Activated CD8-positive, alpha-beta memory T cell treated with anti-CD3 and anti-CD28 coated beads, Interleukin-2, amount 10 ng/mL, durations not matched to agents 7 days and 5 days (primary cell): ENCODE measurements around the gene SLC9A3. TPM values are rescaled to one million over a fixed set of nuclear protein-coding genes. Genes with fewer than 3 reads are reported as not detected.
"Not testable (repeated sequence)": the region's sequence is repeated elsewhere in the genome, so short reads cannot be mapped to it uniquely, and the experiment has no call there.

Source experiments
- ATAC-seq: fragments of 150-1000 bp; cut with Tn5 transposase; one replicate; pipeline ENCODE4 v1.10.0; 2021; ENCODE audit warnings: moderate library complexity
- CTCF ChIA-PET: fragments of 350-600 bp; sonication (Branson Sonifier 250); formaldehyde crosslinking; loops from one replicate; lab custom pipeline; 2021; ENCODE audit warnings: antibody characterized with exemption; lab: Charles Lee
- DNase-seq: peaks from one replicate; pipeline ENCODE4 v3.0.0-alpha.2; 2020
- H3K27ac Mint-ChIP-seq: one replicate; pipeline ENCODE4 v1.8.0; 2021; ENCODE audit warnings: mild to moderate bottlenecking, mixed read lengths
- H3K27me3 Mint-ChIP-seq: one replicate; pipeline ENCODE4 v1.8.0; 2021; ENCODE audit warnings: mixed read lengths
- H3K36me3 Mint-ChIP-seq: one replicate; pipeline ENCODE4 v1.8.0; 2021; ENCODE audit warnings: mild to moderate bottlenecking, mixed read lengths
- H3K4me1 Mint-ChIP-seq: one replicate; pipeline ENCODE4 v1.8.0; 2021; ENCODE audit warnings: mixed read lengths
- H3K4me3 Mint-ChIP-seq: one replicate; pipeline ENCODE4 v1.8.0; 2021; ENCODE audit warnings: mild to moderate bottlenecking, moderate library complexity, mixed read lengths
- H3K9me3 Mint-ChIP-seq: one replicate; pipeline ENCODE4 v1.8.0; 2022; ENCODE audit warnings: low read depth, mixed read lengths
- total RNA-seq, 2 experiments: library from RNA; stranded (reverse); gene quantifications; one replicate each; pipeline ENCODE4 v1.2.3, GENCODE V29; 2021

SLC9A3 gene
- total RNA-seq, 2 experiments from 2014 or later, result 1.3 to 1.7 TPM

DNA sequence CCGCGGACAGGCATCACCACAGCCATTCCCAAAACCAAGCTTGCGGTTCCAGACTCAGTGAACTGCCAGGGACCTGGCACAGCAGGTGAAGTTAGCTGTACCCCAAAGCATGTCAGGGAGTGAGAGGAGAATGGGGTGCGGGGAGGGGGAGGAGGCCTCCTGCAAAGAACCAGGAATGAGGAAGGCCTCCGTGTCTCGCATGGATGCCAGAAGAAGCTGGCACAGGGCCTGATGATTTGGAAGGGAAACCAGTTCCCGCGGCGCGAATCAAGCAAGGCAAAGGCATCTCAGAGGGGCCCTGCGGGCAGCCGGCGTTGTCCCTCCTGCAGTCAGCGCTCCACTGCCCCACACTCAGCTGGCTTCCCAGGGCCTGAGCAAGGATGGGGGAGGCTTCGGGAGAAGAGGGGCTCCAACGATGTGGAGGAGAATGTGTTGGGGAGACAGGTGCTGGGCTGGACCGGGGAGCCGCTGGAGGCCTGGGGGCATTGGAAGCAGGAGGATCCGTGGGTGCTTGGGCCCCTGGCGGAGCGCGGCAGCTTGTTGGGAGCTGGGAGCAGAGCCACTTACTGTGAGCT is 14.6 kb downstream of the SLC9A3 start:
- H3K27me3 Mint-ChIP-seq, result no peaks in the 10 kb centered on the region
- no peaks in the 10 kb centered on the region for H3K9me3 Mint-ChIP-seq
- CTCF ChIA-PET, result no interaction called here
- no peaks in the 10 kb centered on the region for H3K4me1 Mint-ChIP-seq
- DNase-seq (no peak), ATAC-seq (no peak)
- no peak overlapping the region for H3K27ac Mint-ChIP-seq
- H3K36me3 Mint-ChIP-seq, result no peaks in the 10 kb centered on the region
- H3K4me3 Mint-ChIP-seq, result no peak overlapping the region

DNA sequence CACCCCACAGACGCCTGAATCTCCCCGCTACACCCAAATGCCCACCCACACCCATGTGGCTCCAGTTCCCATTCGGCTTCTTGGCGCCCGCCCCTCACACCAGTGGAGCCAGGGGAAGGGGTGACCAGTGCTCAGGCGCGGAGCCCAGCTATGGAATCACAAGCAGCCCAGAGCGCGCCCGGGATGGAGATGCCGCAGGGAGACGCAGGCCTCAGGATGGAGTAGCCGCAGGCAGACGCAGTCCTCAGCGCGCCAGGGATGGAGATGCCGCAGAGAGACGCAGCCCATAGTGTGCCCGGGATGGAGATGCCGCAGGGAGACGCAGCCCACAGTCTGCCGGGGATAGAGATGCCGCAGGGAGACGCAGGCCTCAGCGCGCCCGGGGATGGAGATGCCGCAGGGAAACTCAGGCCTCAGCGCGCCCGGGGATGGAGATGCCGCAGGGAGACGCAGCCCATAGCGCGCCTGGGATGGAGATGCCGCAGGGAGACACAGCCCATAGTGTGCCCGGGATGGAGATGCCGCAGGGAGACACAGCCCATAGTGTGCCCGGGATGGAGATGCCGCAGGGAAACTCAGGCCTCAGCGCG is 16.2 kb downstream of the SLC9A3 start:
- H3K4me1 Mint-ChIP-seq, CTCF ChIA-PET: not testable (repeated sequence)

DNA sequence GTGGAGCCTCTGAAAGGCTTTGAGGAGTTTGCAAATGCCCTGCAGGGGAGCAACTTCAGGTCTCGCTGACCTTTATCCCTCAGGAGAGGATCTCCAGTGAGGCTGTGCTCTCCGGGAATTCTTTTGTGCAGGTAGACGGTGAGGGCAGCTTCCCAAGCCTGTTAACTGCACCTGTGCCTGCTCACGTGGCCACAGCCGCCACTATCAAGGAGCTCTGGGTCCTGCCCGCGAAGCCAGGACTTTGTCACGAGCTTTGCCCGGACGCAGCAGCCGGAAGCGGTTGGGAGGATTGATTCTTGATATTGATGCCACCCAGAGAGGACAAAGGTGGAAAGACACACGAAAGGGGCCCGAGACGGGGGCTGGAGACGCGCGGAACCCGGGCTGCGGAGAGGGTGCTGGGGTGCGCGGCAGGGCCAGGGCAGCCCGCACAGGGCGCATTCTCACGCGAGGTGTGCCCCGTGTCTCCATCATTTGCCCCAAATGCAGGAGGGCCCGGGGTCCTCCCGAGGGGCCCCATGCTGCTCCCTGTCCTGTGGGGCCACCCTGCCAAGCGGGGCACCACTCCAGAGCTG is 18.2 kb downstream of the SLC9A3 start:
- no peaks in the 10 kb centered on the region for H3K4me1 Mint-ChIP-seq
- DNase-seq (no peak), ATAC-seq (no peak)
- no peaks in the 10 kb centered on the region for H3K9me3 Mint-ChIP-seq
- no peak overlapping the region for H3K27ac Mint-ChIP-seq
- CTCF ChIA-PET, result no interaction called here
- no peaks in the 10 kb centered on the region for H3K36me3 Mint-ChIP-seq
- H3K4me3 Mint-ChIP-seq, result no peak overlapping the region
- peaks cover 11% of the 10 kb centered on the region for H3K27me3 Mint-ChIP-seq

More for the DNA sequence above, 16.2 kb downstream of the SLC9A3 start:
- H3K27me3 Mint-ChIP-seq, H3K36me3 Mint-ChIP-seq, H3K4me3 Mint-ChIP-seq, H3K9me3 Mint-ChIP-seq, ATAC-seq, H3K27ac Mint-ChIP-seq, DNase-seq: not testable (repeated sequence)

DNA sequence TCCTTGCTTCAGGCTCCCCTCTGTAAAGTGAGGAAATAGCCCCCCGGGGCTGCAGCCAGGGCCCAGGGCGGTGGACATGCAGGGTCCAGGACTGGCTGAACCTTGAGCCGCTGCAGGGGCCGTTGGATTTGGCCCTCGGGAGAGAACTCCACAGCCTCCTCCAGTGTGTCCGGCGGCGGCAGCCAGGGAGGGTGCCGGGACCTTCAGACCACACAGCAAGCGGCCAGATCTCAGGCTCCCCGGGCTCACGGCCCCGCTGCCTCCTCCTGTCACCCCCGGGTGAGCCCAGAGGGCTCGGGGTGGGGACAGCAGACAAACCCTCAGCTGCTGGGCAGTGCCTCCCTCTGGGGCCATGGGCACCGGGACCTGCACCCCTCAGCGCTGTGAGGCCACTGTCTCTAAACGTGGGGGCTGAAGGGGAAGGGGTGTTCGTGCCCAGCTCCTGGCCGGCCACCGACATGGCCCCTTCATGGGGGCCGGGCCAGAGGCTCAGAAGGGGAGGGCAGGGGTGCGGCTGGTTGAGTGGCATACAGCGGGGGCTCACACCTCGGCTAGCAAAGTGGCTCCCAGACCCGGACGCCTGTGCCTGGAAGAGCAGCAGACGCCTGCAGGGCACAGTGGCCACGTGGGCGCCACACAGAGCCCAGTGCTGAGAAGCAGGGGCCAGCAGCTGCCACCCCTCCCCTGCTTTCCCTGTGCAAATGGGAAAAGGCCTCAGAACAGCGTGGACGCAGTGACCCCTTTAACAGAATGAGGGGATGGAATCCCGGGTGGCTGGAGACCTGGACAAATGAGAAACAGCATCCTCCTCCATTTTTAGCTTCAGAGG is 19.7 kb downstream of the SLC9A3 start:
- Mint-ChIP-seq H3K4me3 (no peak overlapping the region), H3K27me3 (peaks cover 11% of the 10 kb centered on the region), H3K4me1 (no peaks in the 10 kb centered on the region), H3K36me3 (no peaks in the 10 kb centered on the region), H3K9me3 (no peaks in the 10 kb centered on the region), H3K27ac (no peak overlapping the region)
- ATAC-seq (no peak), DNase-seq (no peak)
- CTCF ChIA-PET, result no interaction called here

DNA sequence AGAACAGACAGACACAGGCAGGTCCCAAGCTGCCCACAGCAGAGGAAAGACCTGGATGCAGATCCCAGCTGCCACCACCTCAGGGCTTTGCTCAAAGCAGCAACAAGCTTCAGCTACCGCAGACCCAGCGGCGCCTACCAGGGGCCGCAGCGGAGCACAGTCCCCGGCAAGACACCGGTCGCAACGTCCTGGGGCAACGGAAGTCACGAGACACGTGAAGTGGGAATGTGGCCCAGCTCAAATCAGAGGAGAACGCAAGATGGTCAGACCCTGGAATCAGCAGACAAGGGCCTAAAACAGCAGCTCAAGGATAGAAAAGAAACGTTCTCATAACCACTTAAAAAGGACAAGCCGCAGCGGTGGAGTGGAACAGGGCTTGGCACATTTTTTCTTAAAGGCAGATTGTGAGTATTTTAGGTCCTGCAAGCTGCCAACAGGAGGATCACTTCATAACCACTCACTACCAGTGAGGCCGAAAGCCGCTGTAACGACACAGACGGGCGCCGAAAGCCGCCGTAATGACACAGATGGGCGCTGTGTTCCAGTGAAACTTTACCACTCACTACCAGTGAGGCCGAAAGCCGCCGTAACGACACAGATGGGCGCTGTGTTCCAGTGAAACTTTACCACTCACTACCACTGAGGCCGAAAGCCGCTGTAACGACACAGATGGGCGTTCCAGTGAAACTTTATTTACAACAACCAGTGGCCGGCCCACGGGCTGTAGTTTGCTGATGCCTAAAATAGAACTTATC is 21.7 kb downstream of the SLC9A3 start:
- H3K27me3 Mint-ChIP-seq, result peaks cover 11% of the 10 kb centered on the region
- DNase-seq (no peak), ATAC-seq (no peak)
- H3K4me1 Mint-ChIP-seq, result no peaks in the 10 kb centered on the region
- H3K36me3 Mint-ChIP-seq, result no peaks in the 10 kb centered on the region
- no peak overlapping the region for H3K27ac Mint-ChIP-seq
- H3K9me3 Mint-ChIP-seq, result no peaks in the 10 kb centered on the region
- H3K4me3 Mint-ChIP-seq, result no peak overlapping the region
- CTCF ChIA-PET, result no interaction called here

DNA sequence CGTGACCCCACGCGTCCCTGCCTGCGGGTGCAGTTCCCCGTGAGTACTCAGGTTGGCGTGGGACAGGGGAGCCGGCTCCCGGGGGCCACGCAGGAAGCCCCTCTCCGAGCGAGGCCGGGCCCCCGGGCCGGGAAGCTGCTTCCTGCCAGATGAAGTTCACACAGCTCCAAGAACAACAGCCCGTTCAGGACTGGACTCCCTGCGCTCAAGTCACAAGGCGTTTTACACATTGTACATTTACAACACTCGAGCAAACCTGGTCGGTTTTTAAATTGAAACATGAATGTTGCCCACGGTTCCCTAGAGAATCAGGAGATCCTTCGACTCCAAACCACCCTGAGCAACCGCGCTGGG is 22.4 kb downstream of the SLC9A3 start:
- H3K27me3 Mint-ChIP-seq, result peaks cover 11% of the 10 kb centered on the region
- ATAC-seq, result no peak
- H3K9me3 Mint-ChIP-seq, result no peaks in the 10 kb centered on the region
- H3K36me3 Mint-ChIP-seq, result no peaks in the 10 kb centered on the region
- DNase-seq, result no peak
- no peak overlapping the region for H3K4me3 Mint-ChIP-seq
- CTCF ChIA-PET, result no interaction called here
- no peaks in the 10 kb centered on the region for H3K4me1 Mint-ChIP-seq
- no peak overlapping the region for H3K27ac Mint-ChIP-seq

DNA sequence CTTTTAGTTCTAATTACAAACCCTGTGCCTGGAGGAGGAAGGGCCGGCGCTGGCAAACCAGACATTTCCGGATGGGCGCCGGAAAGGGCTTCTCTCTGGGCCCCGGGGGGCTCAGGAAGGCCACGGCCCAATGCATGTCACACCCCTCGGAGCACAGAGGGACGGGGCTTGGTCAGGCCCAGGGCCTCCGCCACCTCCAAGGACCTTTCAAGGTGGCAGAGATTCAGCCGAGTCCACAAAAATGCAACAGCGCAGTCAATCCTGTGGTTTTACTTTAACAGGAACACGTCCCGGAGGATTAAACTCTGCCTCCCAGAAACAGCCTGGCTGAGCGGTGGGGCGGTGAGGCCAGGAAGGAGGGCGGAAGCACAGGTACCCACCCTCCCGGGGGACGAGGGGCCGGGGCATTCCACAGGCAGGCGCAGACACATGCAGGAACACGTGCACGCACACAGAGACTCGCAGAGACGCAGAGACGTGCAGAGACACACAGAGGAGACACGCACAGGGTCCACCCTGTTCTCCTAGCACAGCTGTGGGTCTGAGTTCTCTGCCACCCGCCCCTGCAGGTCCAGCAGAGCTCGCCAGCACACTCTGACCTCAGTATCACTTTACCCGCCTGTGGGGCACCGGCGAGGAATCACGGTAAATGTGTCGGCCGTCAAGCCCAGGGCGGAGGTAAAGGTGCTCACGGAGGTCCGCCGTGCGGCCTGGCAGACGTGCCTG is 23.0 kb downstream of the SLC9A3 start:
- Mint-ChIP-seq H3K4me1 (no peaks in the 10 kb centered on the region), H3K36me3 (no peaks in the 10 kb centered on the region), H3K9me3 (no peaks in the 10 kb centered on the region), H3K4me3 (no peak overlapping the region), H3K27ac (no peak overlapping the region), H3K27me3 (peaks cover 11% of the 10 kb centered on the region)
- DNase-seq (no peak), ATAC-seq (no peak)
- CTCF ChIA-PET, result no interaction called here

DNA sequence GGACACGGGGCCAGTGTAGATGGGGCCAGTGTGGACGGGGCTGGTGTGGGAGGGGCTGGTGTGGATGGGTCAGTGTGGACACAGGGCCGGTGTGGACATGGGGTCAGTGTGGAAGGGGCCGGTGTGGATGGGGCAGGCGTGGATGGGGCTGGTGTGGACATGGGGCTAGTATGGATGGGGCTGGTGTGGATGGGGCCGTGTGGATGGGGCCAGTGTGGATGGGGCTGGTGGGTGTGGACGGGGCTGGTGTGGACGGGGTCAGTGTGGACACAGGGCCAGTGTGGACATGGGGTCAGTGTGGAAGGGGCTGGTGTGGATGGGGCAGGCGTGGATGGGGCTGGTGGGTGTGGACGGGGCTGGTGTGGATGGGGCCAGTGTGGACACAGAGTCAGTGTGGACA is 23.8 kb downstream of the SLC9A3 start:
- DNase-seq (no peak), ATAC-seq (no peak)
- H3K4me1 Mint-ChIP-seq, result no peaks in the 10 kb centered on the region
- no peak overlapping the region for H3K4me3 Mint-ChIP-seq
- H3K36me3 Mint-ChIP-seq, result no peaks in the 10 kb centered on the region
- CTCF ChIA-PET, result no interaction called here
- peaks cover 11% of the 10 kb centered on the region for H3K27me3 Mint-ChIP-seq
- H3K27ac Mint-ChIP-seq, result no peak overlapping the region
- H3K9me3 Mint-ChIP-seq, result no peaks in the 10 kb centered on the region

DNA sequence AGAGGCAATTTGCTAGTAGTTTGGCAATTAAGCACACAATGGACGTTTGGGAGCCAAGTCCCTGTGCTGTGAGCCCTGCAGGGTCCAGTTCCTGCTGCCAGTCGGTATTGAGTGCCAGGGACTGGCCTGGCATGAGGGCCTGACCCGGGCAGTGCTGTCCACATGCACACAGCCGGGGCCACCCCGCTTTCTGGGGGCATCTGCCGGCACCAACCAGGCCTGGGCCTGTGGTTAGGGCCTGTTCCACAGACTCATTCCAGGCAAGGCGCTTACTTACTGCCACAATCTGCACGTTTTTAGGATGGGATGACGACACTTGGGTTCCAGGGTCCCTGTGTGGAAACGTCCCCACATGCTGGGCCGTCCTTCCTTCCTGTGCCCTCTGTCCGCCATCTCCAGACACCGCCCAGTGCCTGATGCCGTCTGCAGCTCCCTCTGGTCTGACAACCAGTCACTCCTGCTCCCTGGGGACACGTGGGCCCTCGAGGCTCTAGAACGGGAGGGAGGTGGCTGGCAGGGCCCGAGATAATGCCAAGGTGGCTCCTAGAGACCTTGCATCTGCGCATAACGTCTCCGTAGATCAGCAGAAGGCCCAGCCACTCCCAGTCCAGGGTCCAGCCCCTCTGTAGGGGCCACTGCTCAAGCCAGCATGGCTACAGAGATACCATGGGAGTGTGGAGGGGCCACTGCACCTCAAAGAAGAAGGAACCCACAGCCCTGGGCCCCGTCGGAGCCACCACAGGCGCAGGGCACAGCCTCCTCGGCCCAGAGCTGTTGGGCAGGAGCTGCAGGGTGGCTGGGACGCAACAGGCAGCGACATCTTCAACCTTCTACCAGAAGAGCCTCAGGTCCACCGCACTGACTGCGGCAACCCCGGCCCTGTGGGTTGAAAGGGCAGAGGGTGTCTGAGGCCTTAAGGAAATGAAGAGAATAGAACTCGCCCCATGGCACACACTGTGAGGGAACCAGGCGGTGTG is 24.7 kb downstream of the SLC9A3 start:
- CTCF ChIA-PET, result no interaction called here
- H3K4me1 Mint-ChIP-seq, result no peaks in the 10 kb centered on the region
- DNase-seq (no peak), ATAC-seq (no peak)
- H3K4me3 Mint-ChIP-seq, result no peak overlapping the region
- no peaks in the 10 kb centered on the region for H3K9me3 Mint-ChIP-seq
- no peaks in the 10 kb centered on the region for H3K36me3 Mint-ChIP-seq
- no peak overlapping the region for H3K27ac Mint-ChIP-seq
- H3K27me3 Mint-ChIP-seq, result peaks cover 11% of the 10 kb centered on the region

DNA sequence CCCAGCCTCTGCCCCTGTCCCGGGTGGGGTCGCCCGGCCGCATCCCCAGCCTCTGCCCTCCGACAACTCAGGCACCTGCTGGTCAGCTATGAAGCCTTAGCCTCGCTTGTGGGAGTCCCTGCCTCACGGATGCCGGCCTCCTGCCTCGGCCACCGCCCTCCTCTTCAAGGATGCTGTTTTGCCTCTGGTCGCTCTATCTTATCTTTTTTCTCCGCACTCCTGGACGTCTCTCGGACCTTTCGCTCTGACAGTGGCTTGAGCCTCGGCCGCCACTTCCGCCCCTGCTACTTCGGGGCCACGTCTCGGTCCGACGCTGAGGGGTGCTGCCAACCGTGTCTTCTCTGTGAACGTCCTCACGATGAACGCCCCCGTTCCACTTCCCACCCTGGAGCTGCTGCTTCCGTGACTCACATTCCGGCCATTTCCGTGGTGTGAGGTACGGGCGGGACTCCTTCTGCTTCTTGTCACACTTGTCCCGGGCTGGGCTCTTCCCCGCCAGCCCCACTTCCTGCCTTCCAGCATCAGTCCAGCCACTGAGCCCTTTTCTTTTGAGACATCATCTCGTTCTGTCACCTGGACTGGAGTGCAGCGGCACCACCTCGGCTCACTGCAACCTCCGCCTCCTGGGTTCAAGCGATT is 26.3 kb downstream of the SLC9A3 start:
- no peak overlapping the region for H3K4me3 Mint-ChIP-seq
- H3K27ac Mint-ChIP-seq, result no peak overlapping the region
- no peaks in the 10 kb centered on the region for H3K9me3 Mint-ChIP-seq
- peaks cover 11% of the 10 kb centered on the region for H3K27me3 Mint-ChIP-seq
- ATAC-seq, result no peak
- DNase-seq, result no peak
- CTCF ChIA-PET, result no interaction called here
- H3K36me3 Mint-ChIP-seq, result no peaks in the 10 kb centered on the region
- no peaks in the 10 kb centered on the region for H3K4me1 Mint-ChIP-seq

DNA sequence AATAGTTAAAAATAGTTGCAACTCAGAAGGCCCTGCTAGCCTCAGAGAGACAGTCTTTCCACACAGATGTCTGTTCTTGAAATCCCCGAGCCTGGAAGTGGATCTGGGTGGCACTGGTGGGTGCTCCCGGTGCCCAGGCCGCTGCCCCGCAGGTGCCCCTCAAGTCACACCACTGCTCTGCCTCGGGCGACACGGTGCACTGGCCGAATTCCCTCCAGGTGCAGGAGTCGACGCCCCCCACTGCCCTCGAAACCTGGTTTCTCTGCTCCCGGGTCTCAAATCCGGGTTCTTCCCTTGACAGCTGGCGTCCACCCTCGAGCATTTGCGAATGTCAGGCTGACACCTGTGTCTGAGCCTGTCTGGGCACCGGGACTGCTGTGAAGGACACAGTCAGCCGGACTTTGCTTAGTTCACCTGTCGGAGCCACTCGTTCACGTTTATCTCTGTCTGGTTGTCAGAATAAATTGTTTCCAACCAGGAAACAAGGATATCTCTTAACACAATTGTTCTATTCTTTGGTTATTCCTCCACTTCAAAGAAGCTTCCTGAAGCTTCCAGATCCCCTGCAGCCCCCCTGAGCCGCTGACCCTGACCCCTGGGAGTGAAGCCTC is 27.1 kb downstream of the SLC9A3 start:
- H3K4me1 Mint-ChIP-seq, result no peaks in the 10 kb centered on the region
- no peaks in the 10 kb centered on the region for H3K9me3 Mint-ChIP-seq
- DNase-seq, result no peak
- ATAC-seq, result no peak
- peaks cover 4% of the 10 kb centered on the region for H3K27me3 Mint-ChIP-seq
- no peak overlapping the region for H3K4me3 Mint-ChIP-seq
- H3K36me3 Mint-ChIP-seq, result no peaks in the 10 kb centered on the region
- no peak overlapping the region for H3K27ac Mint-ChIP-seq
- CTCF ChIA-PET, result no interaction called here
